Liver (tissue), 9 donors: ENCODE measurements around the gene PCED1B. TPM values are rescaled to one million over a fixed set of nuclear protein-coding genes. Genes with fewer than 3 reads are reported as not detected.

Experiments
- DNase-seq: peaks from one replicate; pipeline ENCODE4 v3.0.0-alpha.2; 2017; ENCODE audit warnings: low spot score
- H3K27ac ChIP-seq, 2 donors: one replicate each; pipeline ENCODE4 v1.7.0; 2013; ENCODE audit warnings: inconsistent platforms in 2 of 2, low read length in 2 of 2, control low read depth in 1 of 2, low read depth in 1 of 2, mild to moderate bottlenecking in 1 of 2
- H3K27me3 ChIP-seq, 4 donors: one replicate each; pipeline versions ENCODE4 v1.6.1 to v1.7.0; 2013; ENCODE audit warnings: low read length in 3 of 4, inconsistent platforms in 1 of 4, mild to moderate bottlenecking in 1 of 4, moderate library complexity in 1 of 4; ENCODE audit not compliant: control insufficient read depth in 4 of 4, insufficient read depth in 4 of 4
- H3K36me3 ChIP-seq, 4 donors: one replicate each; pipeline versions ENCODE4 v1.6.1 to v1.7.0; 2013; ENCODE audit warnings: low read length in 3 of 4, mild to moderate bottlenecking in 3 of 4, low read depth in 1 of 4, moderate library complexity in 1 of 4; ENCODE audit not compliant: control insufficient read depth in 4 of 4, insufficient read depth in 3 of 4
- H3K4me1 ChIP-seq, 4 donors: one replicate each; pipeline versions ENCODE4 v1.6.1 to v1.7.0; 2013; ENCODE audit warnings: low read length in 3 of 4, mild to moderate bottlenecking in 3 of 4, moderate library complexity in 1 of 4; ENCODE audit not compliant: control insufficient read depth in 4 of 4, insufficient read depth in 4 of 4
- H3K4me3 ChIP-seq, 3 donors: one replicate each; pipeline versions ENCODE4 v1.6.1 to v1.7.0; 2013; ENCODE audit warnings: low read length in 3 of 3, control low read depth in 1 of 3, low read depth in 1 of 3, mild to moderate bottlenecking in 1 of 3
- H3K9ac ChIP-seq, 2 donors: one replicate each; pipeline ENCODE4 v1.7.0; 2013; ENCODE audit warnings: low read length in 2 of 2, mild to moderate bottlenecking in 2 of 2, moderate library complexity in 2 of 2, control low read depth in 1 of 2, low read depth in 1 of 2
- H3K9me3 ChIP-seq, 4 donors: one replicate each; pipeline versions ENCODE4 v1.6.1 to v1.7.0; 2013; ENCODE audit warnings: low read length in 3 of 4; ENCODE audit not compliant: control insufficient read depth in 4 of 4
- ATF3 ChIP-seq: IDR thresholded peaks from 2 replicates; pipeline ENCODE4 v1.6.1; 2016; ENCODE audit warnings: antibody characterized with exemption
- CTCF ChIP-seq: fragments of 150-350 bp; IDR thresholded peaks from 2 replicates; pipeline ENCODE4 v1.5.1; 2017; ENCODE audit warnings: improper control_type of control experiment, low read depth, low read length; ENCODE audit not compliant: missing input control
- FOXA1 ChIP-seq: IDR thresholded peaks from 2 replicates; pipeline ENCODE4 v1.6.1; 2016; ENCODE audit warnings: antibody characterized with exemption
- FOXA2 ChIP-seq: IDR thresholded peaks from 2 replicates; pipeline ENCODE4 v1.6.1; 2016; ENCODE audit warnings: antibody characterized with exemption
- GABPA ChIP-seq, 2 donors: IDR thresholded peaks in 1 of 2; conservative IDR thresholded peaks in 1 of 2; 2 replicates each; pipeline ENCODE4 v1.6.1; 2016; ENCODE audit warnings: antibody characterized with exemption in 2 of 2, mild to moderate bottlenecking in 1 of 2, moderate library complexity in 1 of 2
- HNF4A ChIP-seq, 2 donors: conservative IDR thresholded peaks; 2 replicates each; pipeline ENCODE4 v1.6.1; 2016; ENCODE audit warnings: antibody characterized with exemption in 2 of 2, mild to moderate bottlenecking in 2 of 2
- HNF4G ChIP-seq: IDR thresholded peaks from 2 replicates; pipeline ENCODE4 v1.6.1; 2016; ENCODE audit warnings: antibody characterized with exemption
- JUND ChIP-seq, 2 donors: IDR thresholded peaks; 2 replicates each; pipeline ENCODE4 v1.6.1; 2016; ENCODE audit warnings: antibody characterized with exemption in 2 of 2
- MAX ChIP-seq: IDR thresholded peaks from 2 replicates; pipeline ENCODE4 v1.6.1; 2016; ENCODE audit warnings: antibody characterized with exemption
- NR2F2 ChIP-seq: IDR thresholded peaks from 2 replicates; pipeline ENCODE4 v1.6.1; 2016; ENCODE audit warnings: antibody characterized with exemption
- RAD21 ChIP-seq, 2 donors: IDR thresholded peaks; 2 replicates each; pipeline ENCODE4 v1.6.1; 2016; ENCODE audit warnings: antibody characterized with exemption in 2 of 2, mild to moderate bottlenecking in 2 of 2
- REST ChIP-seq: IDR thresholded peaks from 2 replicates; pipeline ENCODE4 v1.6.1; 2016; ENCODE audit warnings: antibody characterized with exemption, mild to moderate bottlenecking
- RXRA ChIP-seq, 2 donors: IDR thresholded peaks; 2 replicates each; pipeline ENCODE4 v1.6.1; 2017 to 2018; ENCODE audit warnings: antibody characterized with exemption in 2 of 2, mild to moderate bottlenecking in 1 of 2
- TAF1 ChIP-seq: conservative IDR thresholded peaks from 2 replicates; pipeline ENCODE4 v1.6.1; 2016; ENCODE audit warnings: antibody characterized with exemption, mild to moderate bottlenecking
- YY1 ChIP-seq: IDR thresholded peaks from 2 replicates; pipeline ENCODE4 v1.6.1; 2016; ENCODE audit warnings: antibody characterized with exemption, mild to moderate bottlenecking
- ZBTB33 ChIP-seq: IDR thresholded peaks from 2 replicates; pipeline ENCODE4 v1.6.1; 2016; ENCODE audit warnings: antibody characterized with exemption
- WGBS: extraction: QIAGEN DNeasy Blood & Tissue Kit; methylation state at CpG from one replicate; pipeline ENCODE4 v1.1.7; 2013; 5-methylcytosine and 5-hydroxymethylcytosine counted together
- polyA plus RNA-seq, 2 donors: library from polyadenylated mRNA; stranded (reverse) in 1 of 2; unstranded in 1 of 2; fragments of 200-250 nt in 1 of 2; fragments of >200 nt in 1 of 2; fragmentation: Nextera tagmentation in 1 of 2; extraction: Ambion mirVana in 1 of 2; gene quantifications; one replicate each; pipeline versions ENCODE4 v1.2.1 to v1.2.3, GENCODE V29; 2013 to 2015
- total RNA-seq, 2 donors: library from RNA; depleted of rRNA; stranded (reverse); fragments of >200 nt; gene quantifications; one replicate each; pipeline ENCODE4 v1.2.3, GENCODE V29; 2014
- donor health status: healthy.
- donor health status: healthy.
- donor health status: healthy.
- donor health status: healthy.
- donor health status: healthy.

The PCED1B gene
- total and polyA plus RNA-seq, 4 donors: 0.51 to 1.8 (median 1.1) TPM

- TF ChIP-seq HNF4A (conservative IDR thresholded peaks at IDR 0.05) (no peak), RXRA (IDR thresholded peaks at IDR 0.05) (no peak), YY1 (no peak), TAF1 (no peak), HNF4G (no peak), ZBTB33 (no peak), FOXA1 (no peak), FOXA2 (no peak)
These were observed 111.5 kb downstream of the PCED1B start (continued) for GRCh38 chr12:47190905-47191304.

GRCh38 chr12:47192051-47192450 lies 112.6 kb downstream of the PCED1B start:
- WGBS: 72% methylated on average over 4 of the region's 4 CpGs
- Histone ChIP-seq H3K36me3 (no peaks in the 10 kb centered on the region), H3K27ac (no peak overlapping the region), H3K4me1 (peaks cover 8 to 40% (median 31%) of the 10 kb centered on the region in 4 donors), H3K4me3 (no peak overlapping the region), H3K9me3 (no peaks in the 10 kb centered on the region), H3K27me3 (no peaks in the 10 kb centered on the region), H3K9ac (no peak overlapping the region)
- no peak for DNase-seq
- no peak for TF ChIP-seq MAX
- TF ChIP-seq NR2F2: no peak
- TF ChIP-seq CTCF: no peak
- no peak for TF ChIP-seq RAD21 (IDR thresholded peaks at IDR 0.05)
- no peak for TF ChIP-seq ZBTB33
- TF ChIP-seq ATF3: no peak
- no peak for TF ChIP-seq JUND (IDR thresholded peaks at IDR 0.05)
- no peak for TF ChIP-seq HNF4G
- no peak for TF ChIP-seq GABPA (IDR thresholded peaks at IDR 0.05 in 1 of 2, conservative IDR thresholded peaks at IDR 0.05 in 1 of 2)
- TF ChIP-seq REST: no peak
- no peak for TF ChIP-seq HNF4A (conservative IDR thresholded peaks at IDR 0.05)
